Fibroblast of mammary gland (primary cell): ENCODE data around the gene KIF5B.

Experiments
- DNase-seq: peaks from one replicate; pipeline ENCODE4 v3.0.0-alpha.2; 2010; ENCODE audit warnings: low read depth
- H3K4me3 ChIP-seq: 2 replicates; pipeline ENCODE4 v1.5.1; 2011; ENCODE audit warnings: low read depth, mild to moderate bottlenecking, low read length, moderate library complexity; ENCODE audit not compliant: control insufficient read depth
- CTCF ChIP-seq: conservative IDR thresholded peaks from 2 replicates; pipeline ENCODE4 v1.5.1; 2011; ENCODE audit warnings: low read depth, low read length, inconsistent platforms; ENCODE audit not compliant: control insufficient read depth, insufficient read depth

Gene KIF5B

GRCh38 chr10:32095116-32095733 lies 39.0 kb upstream of the KIF5B start:
- DNase-seq: peak; percentile 20

GRCh38 chr10:32093650-32094049 lies 37.4 kb upstream of the KIF5B start:
- TF ChIP-seq CTCF: no peak

More at GRCh38 chr10:32095116-32095733, 39.0 kb upstream of the KIF5B start:
- TF ChIP-seq CTCF: no peak
- no peak overlapping the region for H3K4me3 ChIP-seq

GRCh38 chr10:32091046-32091445 lies 34.8 kb upstream of the KIF5B start:
- no peak for DNase-seq
- TF ChIP-seq CTCF: no peak

More at GRCh38 chr10:32093650-32094049, 37.4 kb upstream of the KIF5B start:
- DNase-seq: no peak
- no peak overlapping the region for H3K4me3 ChIP-seq

GRCh38 chr10:32084185-32084851 lies 28.1 kb upstream of the KIF5B start:
- no peak overlapping the region for H3K4me3 ChIP-seq
- DNase-seq: no peak
- no peak for TF ChIP-seq CTCF

More at GRCh38 chr10:32091046-32091445, 34.8 kb upstream of the KIF5B start:
- H3K4me3 ChIP-seq: no peak overlapping the region

- TF ChIP-seq CTCF: no peak
- H3K4me3 ChIP-seq: no peak overlapping the region
- peak; percentile 87 for DNase-seq
Observed at GRCh38 chr10:32077896-32078485, 21.8 kb upstream of the KIF5B start.

GRCh38 chr10:32073659-32074058 lies 17.4 kb upstream of the KIF5B start:
- peak; percentile 5 for DNase-seq
- TF ChIP-seq CTCF: no peak
- no peak overlapping the region for H3K4me3 ChIP-seq
